Glutamatergic neuron (in vitro differentiated cells): ENCODE data around the gene HSD17B11. TPM values are rescaled to one million over a fixed set of nuclear protein-coding genes. Genes with fewer than 3 reads are reported as not detected.

ENCODE experiments used
- DNase-seq: peaks from one replicate; pipeline ENCODE4 v3.0.0; 2022
- H3K27ac Mint-ChIP-seq: one replicate; pipeline ENCODE4 v1.8.0; 2020; ENCODE audit warnings: mild to moderate bottlenecking, mixed read lengths, inconsistent platforms; ENCODE audit not compliant: unreplicated experiment
- H3K27me3 Mint-ChIP-seq: one replicate; pipeline ENCODE4 v1.8.0; 2020; ENCODE audit warnings: mild to moderate bottlenecking, moderate library complexity, mixed read lengths, inconsistent platforms; ENCODE audit not compliant: unreplicated experiment
- H3K36me3 Mint-ChIP-seq: one replicate; pipeline ENCODE4 v1.8.0; 2020; ENCODE audit warnings: mild to moderate bottlenecking, mixed read lengths, inconsistent platforms; ENCODE audit not compliant: unreplicated experiment
- H3K4me1 Mint-ChIP-seq: one replicate; pipeline ENCODE4 v1.8.0; 2020; ENCODE audit warnings: mild to moderate bottlenecking, low read depth, mixed read lengths, inconsistent platforms; ENCODE audit not compliant: unreplicated experiment
- H3K4me3 Mint-ChIP-seq: one replicate; pipeline ENCODE4 v1.8.0; 2020; ENCODE audit warnings: mild to moderate bottlenecking, mixed read lengths, inconsistent platforms; ENCODE audit not compliant: unreplicated experiment
- H3K9me3 Mint-ChIP-seq: one replicate; pipeline ENCODE4 v1.8.0; 2020; ENCODE audit warnings: mild to moderate bottlenecking, moderate library complexity, mixed read lengths, inconsistent platforms; ENCODE audit not compliant: unreplicated experiment
- CTCF ChIP-seq: fragments of 200-600 bp; sonication (generic); IDR thresholded peaks from one replicate; pipeline ENCODE4 v1.5.0; 2021; ENCODE audit not compliant: partially characterized antibody, unreplicated experiment
- total RNA-seq: library from RNA; stranded (reverse); fragmentation: NEBNext Ultra II Directional; extraction: Animal tissue kit (Norgen Biotek cat#: 25700); gene quantifications from one replicate; pipeline ENCODE4 v1.2.1, GENCODE V29; 2021; ENCODE audit not compliant: unreplicated experiment

HSD17B11 gene
- total RNA-seq, 1 donor from 2014 or later = 16.2 TPM

GRCh38 chr4:87311684-87312083 lies 79.3 kb downstream of the HSD17B11 start:
- no peak for TF ChIP-seq CTCF
- Mint-ChIP-seq H3K27me3 (no peaks in the 10 kb centered on the region), H3K4me3 (no peak overlapping the region), H3K4me1 (peaks cover 3% of the 10 kb centered on the region), H3K9me3 (no peaks in the 10 kb centered on the region), H3K27ac (no peak overlapping the region), H3K36me3 (no peaks in the 10 kb centered on the region)
- DNase-seq = no peak

GRCh38 chr4:87310691-87311335 lies 80.2 kb downstream of the HSD17B11 start:
- DNase-seq = no peak
- Mint-ChIP-seq H3K9me3 (no peaks in the 10 kb centered on the region), H3K36me3 (no peaks in the 10 kb centered on the region), H3K27me3 (no peaks in the 10 kb centered on the region), H3K27ac (no peak overlapping the region), H3K4me3 (no peak overlapping the region), H3K4me1 (peaks cover 3% of the 10 kb centered on the region)
- TF ChIP-seq CTCF = no peak

GRCh38 chr4:87309625-87310024 lies 81.4 kb downstream of the HSD17B11 start:
- Mint-ChIP-seq H3K4me1 (no peaks in the 10 kb centered on the region), H3K9me3 (no peaks in the 10 kb centered on the region), H3K27me3 (no peaks in the 10 kb centered on the region), H3K36me3 (no peaks in the 10 kb centered on the region), H3K27ac (no peak overlapping the region), H3K4me3 (no peak overlapping the region)
- DNase-seq = no peak
- no peak for TF ChIP-seq CTCF

- Mint-ChIP-seq H3K36me3 (no peaks in the 10 kb centered on the region), H3K4me1 (no peaks in the 10 kb centered on the region), H3K27me3 (no peaks in the 10 kb centered on the region), H3K9me3 (no peaks in the 10 kb centered on the region), H3K27ac (no peak overlapping the region), H3K4me3 (no peak overlapping the region)
- no peak for TF ChIP-seq CTCF
- DNase-seq = no peak
These were observed 84.9 kb downstream of the HSD17B11 start for GRCh38 chr4:87306056-87306455.

GRCh38 chr4:87305562-87305961 lies 85.4 kb downstream of the HSD17B11 start:
- Mint-ChIP-seq H3K36me3 (no peaks in the 10 kb centered on the region), H3K4me3 (no peak overlapping the region), H3K27ac (no peak overlapping the region), H3K9me3 (no peaks in the 10 kb centered on the region), H3K4me1 (no peaks in the 10 kb centered on the region), H3K27me3 (no peaks in the 10 kb centered on the region)
- TF ChIP-seq CTCF = no peak
- no peak for DNase-seq
